Stimulated activated CD8-positive, alpha-beta memory T cell treated with anti-CD3 and anti-CD28 coated beads, Interleukin-2, amount 100 ng/mL, for 1 hour (primary cell): ENCODE results near the gene HLA-DRB5.
"Not testable (repeated sequence)": the region's sequence is repeated elsewhere in the genome, so short reads cannot be mapped to it uniquely, and the experiment has no call there.

Source experiments
- DNase-seq, 2 donors: peaks; one replicate each; pipeline ENCODE4 v3.0.0-alpha.2; 2020; ENCODE audit warnings: low read depth in 2 of 2

The HLA-DRB5 gene

GRCh38 chr6:32501016-32501415 lies 29.1 kb downstream of the HLA-DRB5 start:
- no peak for DNase-seq

DNA sequence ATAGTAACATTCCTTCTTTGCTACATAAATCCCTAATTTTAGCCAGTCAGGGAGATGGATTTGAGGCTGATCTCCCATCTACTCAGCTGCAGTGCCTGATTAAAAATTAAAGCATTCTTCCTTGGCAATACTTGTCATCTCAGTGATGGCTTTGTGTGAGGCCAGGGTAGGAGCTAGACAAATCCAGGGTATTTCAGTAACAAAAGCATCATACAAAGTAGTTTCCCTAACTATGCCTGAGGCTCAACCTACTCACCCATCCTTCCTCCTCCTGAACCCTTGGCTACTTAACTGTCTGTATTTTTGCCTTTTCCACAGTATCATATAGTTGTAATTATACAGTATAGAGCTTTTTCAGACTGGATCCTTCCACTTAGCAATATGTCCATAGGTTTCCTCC lies 37.7 kb downstream of the HLA-DRB5 start:
- DNase-seq, result no peak

GRCh38 chr6:32491700-32492099 lies 38.4 kb downstream of the HLA-DRB5 start:
- no peak for DNase-seq

DNA sequence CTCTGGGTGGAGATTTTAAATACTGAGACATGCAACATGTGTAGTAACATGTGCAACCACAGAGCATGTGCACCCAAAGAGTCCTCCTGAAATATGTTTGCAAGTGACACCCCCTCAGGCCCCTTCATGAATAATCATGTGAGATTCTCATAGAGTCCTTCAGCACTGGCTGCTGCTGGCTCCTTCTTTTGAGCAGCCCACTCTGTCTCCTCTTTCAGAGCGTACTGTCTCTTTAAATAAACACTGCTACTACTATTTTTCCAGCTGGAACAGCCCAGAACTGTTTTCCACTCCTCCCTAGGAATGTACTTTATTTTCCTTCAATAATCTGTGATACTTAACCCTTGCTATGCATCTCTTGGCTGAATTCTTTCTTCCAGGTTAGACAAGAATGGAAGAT lies 42.0 kb downstream of the HLA-DRB5 start:
- no peak for DNase-seq

DNA sequence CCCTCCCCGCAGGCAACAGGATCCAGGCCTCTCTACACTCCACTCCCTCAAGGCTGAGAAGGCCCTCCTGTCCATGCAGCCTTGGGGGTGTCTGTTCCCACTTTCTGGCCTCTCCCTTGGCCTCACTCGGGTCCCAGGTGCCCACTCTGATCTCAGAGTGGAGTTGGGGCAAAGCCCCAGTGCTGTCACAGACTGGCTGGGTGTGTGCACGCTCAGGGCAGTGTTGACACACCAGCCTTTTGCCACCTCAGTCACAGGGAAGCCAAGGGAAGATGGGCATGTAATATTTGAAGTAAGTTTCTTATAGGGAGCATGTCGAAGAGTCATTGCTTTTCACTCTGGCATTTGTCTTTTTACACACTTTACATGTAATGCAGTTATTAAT lies 45.5 kb downstream of the HLA-DRB5 start:
- DNase-seq, result no peak

GRCh38 chr6:32483968-32484613 lies 46.0 kb downstream of the HLA-DRB5 start:
- no peak for DNase-seq

DNA sequence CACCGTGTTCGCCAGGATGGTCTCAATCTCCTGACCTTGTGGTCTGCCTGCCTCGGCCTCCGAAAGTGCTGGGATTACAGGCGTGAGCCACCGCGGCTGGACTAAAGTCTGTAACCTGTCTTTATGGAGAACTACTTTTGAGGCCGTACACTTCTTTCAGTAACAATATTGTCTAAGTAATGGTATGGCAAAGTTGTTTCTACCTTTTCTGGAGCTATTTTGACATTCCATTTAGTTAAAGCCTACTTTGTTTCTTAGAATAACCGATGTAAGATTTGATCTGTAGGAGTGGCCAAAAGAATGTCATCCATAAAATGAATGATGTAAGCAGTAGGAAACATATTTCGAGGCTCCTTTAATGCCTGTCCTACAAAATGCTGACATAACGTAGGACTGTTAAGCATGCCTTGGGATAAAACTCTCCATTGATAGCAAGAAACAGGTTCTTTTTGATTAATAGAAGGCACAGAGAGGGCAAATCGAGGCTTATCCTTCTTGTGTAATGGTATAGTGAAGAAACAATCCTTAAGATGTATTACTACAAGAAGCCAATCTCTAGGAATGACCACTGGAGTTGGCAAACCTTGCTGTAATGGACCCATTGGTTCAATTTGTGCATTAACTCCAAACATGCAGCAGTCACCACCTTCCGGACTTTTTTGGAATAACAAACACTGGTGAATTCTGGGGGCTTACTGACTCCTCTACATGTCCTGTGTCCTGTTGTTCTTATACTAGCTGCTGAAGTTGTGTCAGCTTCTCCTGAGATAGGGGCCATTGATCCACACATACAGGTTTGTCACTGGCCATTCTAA lies 54.5 kb downstream of the HLA-DRB5 start:
- no peak for DNase-seq

DNA sequence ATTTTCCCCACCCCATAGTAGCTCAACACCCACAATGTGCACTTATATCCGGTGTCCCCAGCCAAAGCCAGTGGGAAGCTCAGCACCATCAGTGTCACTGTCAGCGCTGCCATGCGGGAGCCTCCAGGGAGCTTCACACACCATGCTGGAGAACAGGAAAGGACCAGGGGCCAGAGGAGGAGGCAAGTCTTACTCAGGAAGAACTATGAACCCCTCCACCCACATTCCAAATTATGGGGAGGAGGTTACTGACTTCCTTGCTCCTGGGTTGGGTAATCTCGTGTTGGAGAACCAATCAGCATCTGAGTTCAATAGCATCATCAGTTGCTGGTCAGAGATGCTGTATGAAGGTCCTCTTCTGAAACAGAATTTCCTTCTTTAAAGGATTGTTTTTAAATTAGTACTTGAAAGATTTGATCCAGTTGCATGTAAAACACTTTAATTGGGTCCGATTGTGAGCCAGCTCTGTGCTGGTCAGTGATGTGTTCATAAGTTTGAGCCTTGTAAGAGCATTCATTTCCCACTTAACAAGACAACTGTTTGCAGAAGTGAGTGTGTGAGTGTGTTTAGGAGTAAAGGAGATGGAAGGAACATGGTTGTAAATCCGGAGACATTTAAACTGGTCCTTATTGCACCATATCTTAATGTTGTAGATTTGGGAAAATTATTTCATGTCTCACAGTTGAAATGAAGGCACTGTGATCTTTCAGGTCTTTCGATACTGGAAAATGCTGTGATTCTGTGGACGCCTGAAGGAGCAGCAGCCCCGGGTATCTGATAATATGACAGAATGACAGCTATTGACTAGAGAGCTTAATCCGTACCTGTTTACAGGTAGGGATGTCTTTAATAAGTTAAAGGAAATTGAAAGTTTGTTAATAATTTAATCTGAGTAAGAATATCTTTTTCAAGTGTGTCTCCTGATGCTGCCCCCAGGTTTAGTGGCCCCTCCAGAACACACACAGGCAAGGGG lies 56.4 kb downstream of the HLA-DRB5 start:
- DNase-seq, result not testable (repeated sequence)

- DNase-seq, result no peak
These were observed 57.2 kb downstream of the HLA-DRB5 start for GRCh38 chr6:32472781-32473375.

GRCh38 chr6:32467743-32468503 lies 62.2 kb downstream of the HLA-DRB5 start:
- not testable (repeated sequence) for DNase-seq
